ENCODE data around the gene CPNE4.

The CPNE4 gene

DNA sequence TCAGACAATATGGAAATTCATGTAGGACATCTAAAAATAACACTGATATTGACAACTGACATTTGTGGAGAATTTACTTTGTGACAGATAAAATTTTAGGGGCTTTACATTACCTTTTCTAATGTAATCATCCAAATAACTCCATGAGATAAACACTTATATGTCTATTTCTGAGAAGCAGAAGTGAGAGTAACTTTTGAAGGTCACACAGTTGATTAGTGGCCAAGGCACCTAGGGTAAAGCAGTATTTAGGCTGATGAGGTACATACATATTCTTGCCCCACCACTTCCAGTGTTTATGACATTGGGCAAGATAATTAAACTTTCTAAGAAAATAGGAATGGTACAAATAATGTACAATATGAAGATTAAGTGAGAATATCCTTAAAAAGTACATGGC lies 248.4 kb downstream of the CPNE4 start:
- TF ChIP-seq, protein P1, sequence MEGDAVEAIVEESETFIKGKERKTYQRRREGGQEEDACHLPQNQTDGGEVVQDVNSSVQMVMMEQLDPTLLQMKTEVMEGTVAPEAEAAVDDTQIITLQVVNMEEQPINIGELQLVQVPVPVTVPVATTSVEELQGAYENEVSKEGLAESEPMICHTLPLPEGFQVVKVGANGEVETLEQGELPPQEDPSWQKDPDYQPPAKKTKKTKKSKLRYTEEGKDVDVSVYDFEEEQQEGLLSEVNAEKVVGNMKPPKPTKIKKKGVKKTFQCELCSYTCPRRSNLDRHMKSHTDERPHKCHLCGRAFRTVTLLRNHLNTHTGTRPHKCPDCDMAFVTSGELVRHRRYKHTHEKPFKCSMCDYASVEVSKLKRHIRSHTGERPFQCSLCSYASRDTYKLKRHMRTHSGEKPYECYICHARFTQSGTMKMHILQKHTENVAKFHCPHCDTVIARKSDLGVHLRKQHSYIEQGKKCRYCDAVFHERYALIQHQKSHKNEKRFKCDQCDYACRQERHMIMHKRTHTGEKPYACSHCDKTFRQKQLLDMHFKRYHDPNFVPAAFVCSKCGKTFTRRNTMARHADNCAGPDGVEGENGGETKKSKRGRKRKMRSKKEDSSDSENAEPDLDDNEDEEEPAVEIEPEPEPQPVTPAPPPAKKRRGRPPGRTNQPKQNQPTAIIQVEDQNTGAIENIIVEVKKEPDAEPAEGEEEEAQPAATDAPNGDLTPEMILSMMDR (conservative IDR thresholded peaks at IDR 0.05; ENCODE audit: control insufficient read depth, insufficient read depth, low read depth, low read length): no peak
- no peak for DNase-seq (ENCODE audit: low read depth)
- no peak overlapping the region for H3K4me3 ChIP-seq (ENCODE audit: control insufficient read depth, low read depth, low read length)

DNA sequence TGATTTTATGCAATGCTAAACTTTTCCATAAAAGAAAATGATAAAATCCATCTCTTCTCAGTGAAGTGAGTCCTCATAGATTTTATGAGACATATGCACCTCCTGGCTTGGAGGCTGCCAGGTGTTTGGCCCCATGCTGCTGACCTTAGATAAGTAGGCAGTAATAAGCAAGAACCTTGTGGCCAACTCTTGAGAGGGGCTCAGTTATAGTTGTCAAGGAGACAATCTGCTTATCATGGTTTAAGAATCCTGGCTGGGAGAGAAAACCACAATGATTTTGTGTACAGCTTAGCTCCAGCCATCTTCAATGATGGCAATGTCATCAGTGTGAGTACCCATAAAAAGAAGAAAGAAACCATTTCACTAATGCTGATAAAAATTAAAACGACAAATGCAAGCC lies 252.1 kb downstream of the CPNE4 start:
- TF ChIP-seq, protein P1 (conservative IDR thresholded peaks at IDR 0.05; ENCODE audit: control insufficient read depth, insufficient read depth, low read depth, low read length): no peak
- DNase-seq (ENCODE audit: low read depth): no peak
- no peak overlapping the region for H3K4me3 ChIP-seq (ENCODE audit: control insufficient read depth, low read depth, low read length)

DNA sequence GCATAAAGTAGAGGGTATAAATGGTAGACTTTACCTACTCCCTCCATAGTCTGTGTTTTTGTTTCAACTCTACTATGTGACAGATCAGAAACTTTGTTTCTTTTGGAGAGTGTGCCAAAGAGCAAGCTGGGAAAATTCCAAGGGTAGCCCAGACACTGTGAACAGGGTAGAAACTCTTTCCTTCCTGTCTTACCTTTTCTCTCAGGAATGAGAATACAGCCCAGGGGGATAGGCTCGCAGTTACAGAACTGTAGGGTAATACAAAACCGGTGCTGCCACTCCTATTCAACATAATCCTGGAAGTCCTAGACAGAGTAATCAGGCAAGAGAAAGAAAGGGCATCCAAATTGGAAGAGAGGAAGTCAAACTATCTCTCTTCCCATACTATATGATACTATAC lies 256.3 kb downstream of the CPNE4 start:
- H3K4me3 ChIP-seq (ENCODE audit: control insufficient read depth, low read depth, low read length): no peak overlapping the region
- no peak for DNase-seq (ENCODE audit: low read depth)
- TF ChIP-seq, protein P1 (conservative IDR thresholded peaks at IDR 0.05; ENCODE audit: control insufficient read depth, insufficient read depth, low read depth, low read length): no peak

DNA sequence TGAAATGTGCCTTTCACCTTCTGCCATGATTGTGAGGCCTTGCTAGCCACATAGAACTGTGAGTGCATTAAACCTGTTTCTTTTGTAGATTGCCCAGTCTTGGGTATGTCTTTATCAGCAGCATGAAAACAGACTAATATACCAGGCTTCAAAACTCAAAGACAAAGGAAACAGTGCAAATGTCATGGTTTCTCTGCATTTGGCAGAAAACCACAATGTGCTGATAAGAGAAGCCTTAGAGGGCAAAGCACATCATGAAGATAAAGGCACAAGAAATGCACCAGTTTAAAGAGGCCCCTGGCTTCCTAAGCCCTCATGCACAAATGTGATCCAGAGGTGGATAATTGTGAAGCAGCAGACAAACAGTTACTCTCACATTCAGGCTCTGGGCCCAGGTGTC lies 259.2 kb downstream of the CPNE4 start:
- no peak overlapping the region for H3K4me3 ChIP-seq (ENCODE audit: control insufficient read depth, low read depth, low read length)
- DNase-seq (ENCODE audit: low read depth): no peak
- TF ChIP-seq, protein P1 (conservative IDR thresholded peaks at IDR 0.05; ENCODE audit: control insufficient read depth, insufficient read depth, low read depth, low read length): no peak

GRCh38 chr3:131772269-131773026 lies 262.4 kb downstream of the CPNE4 start:
- DNase-seq (ENCODE audit: low read depth): no peak
- TF ChIP-seq, protein P1 (conservative IDR thresholded peaks at IDR 0.05; ENCODE audit: control insufficient read depth, insufficient read depth, low read depth, low read length): no peak
- H3K4me3 ChIP-seq (ENCODE audit: control insufficient read depth, low read depth, low read length): no peak overlapping the region

GRCh38 chr3:131762981-131763564 lies 271.7 kb downstream of the CPNE4 start:
- peak; percentile 15 for DNase-seq (ENCODE audit: low read depth)
- no peak overlapping the region for H3K4me3 ChIP-seq (ENCODE audit: control insufficient read depth, low read depth, low read length)
- TF ChIP-seq, protein P1 (conservative IDR thresholded peaks at IDR 0.05; ENCODE audit: control insufficient read depth, insufficient read depth, low read depth, low read length): no peak
